OCI-LY1 (cell line): Measurements from ENCODE around the gene MAST3.
A peak's percentile ranks its signal among the peaks of the same experiment; 100 is the strongest.

ENCODE experiments used
- H2AFZ ChIP-seq: fragments of 200-600 bp; sonication (generic), shearing (Covaris generic); 2 replicates; pipeline ENCODE4 v1.6.0; 2014; ENCODE audit warnings: antibody characterized with exemption, mild to moderate bottlenecking, low read length
- H3F3A ChIP-seq: fragments of 200-600 bp; sonication (generic), shearing (Covaris generic); 2 replicates; pipeline ENCODE4 v1.6.0; 2014; ENCODE audit warnings: mild to moderate bottlenecking, antibody characterized with exemption, low read length, moderate library complexity; ENCODE audit not compliant: insufficient read depth
- H3K27ac ChIP-seq: fragments of 200-600 bp; sonication (generic); 2 replicates; pipeline ENCODE4 v1.5.1; 2014; ENCODE audit warnings: low read length, mixed run types, mild to moderate bottlenecking, low read depth; ENCODE audit not compliant: poor library complexity, severe bottlenecking
- H3K27me3 ChIP-seq: fragments of 200-600 bp; sonication (generic); 2 replicates; pipeline ENCODE4 v1.6.0; 2014; ENCODE audit warnings: antibody characterized with exemption, mild to moderate bottlenecking, low read length, moderate library complexity; ENCODE audit not compliant: insufficient read depth
- H3K36me3 ChIP-seq: fragments of 200-600 bp; sonication (generic); 2 replicates; pipeline ENCODE4 v1.6.1; 2014; ENCODE audit warnings: mild to moderate bottlenecking, antibody characterized with exemption, low read length, moderate library complexity, mixed read lengths; ENCODE audit not compliant: insufficient read depth
- H3K4me1 ChIP-seq: fragments of 200-600 bp; sonication (generic); 2 replicates; pipeline ENCODE4 v1.5.1; 2014; ENCODE audit warnings: mild to moderate bottlenecking, low read length, moderate library complexity; ENCODE audit not compliant: insufficient read depth, severe bottlenecking
- H3K4me2 ChIP-seq: fragments of 200-600 bp; sonication (generic), shearing (Covaris generic); 2 replicates; pipeline ENCODE4 v1.6.1; 2014; ENCODE audit warnings: low read length
- H3K4me3 ChIP-seq: fragments of 200-600 bp; sonication (generic); 2 replicates; pipeline ENCODE4 v1.5.1; 2014; ENCODE audit warnings: low read length, low read depth, mild to moderate bottlenecking, mixed read lengths; ENCODE audit not compliant: poor library complexity, severe bottlenecking
- H3K79me2 ChIP-seq: fragments of 200-600 bp; shearing (Covaris generic); 2 replicates; pipeline ENCODE4 v1.6.1; 2016; ENCODE audit warnings: mixed run types, low read length, mixed read lengths; ENCODE audit not compliant: insufficient read depth
- H3K9ac ChIP-seq: fragments of 200-600 bp; sonication (generic), shearing (Covaris generic); 2 replicates; pipeline ENCODE4 v1.6.1; 2014; ENCODE audit warnings: mild to moderate bottlenecking, low read length, mixed read lengths
- H3K9me2 ChIP-seq: fragments of 200-600 bp; sonication (generic), shearing (Covaris generic); 2 replicates; pipeline ENCODE4 v1.6.1; 2014; ENCODE audit warnings: low read depth, mild to moderate bottlenecking, low read length, mixed read lengths
- H3K9me3 ChIP-seq: fragments of 200-600 bp; shearing (Covaris generic); 2 replicates; pipeline ENCODE4 v1.6.1; 2014; ENCODE audit warnings: low read length, mixed read lengths
- H4K20me1 ChIP-seq: fragments of 200-600 bp; sonication (generic), shearing (Covaris generic); 2 replicates; pipeline ENCODE4 v1.6.0; 2016; ENCODE audit warnings: mild to moderate bottlenecking, low read length; ENCODE audit not compliant: insufficient read depth
- CTCF ChIP-seq: fragments of 200-600 bp; sonication (generic), shearing (Covaris generic); IDR thresholded peaks from 2 replicates; pipeline ENCODE4 v1.5.1; 2017; ENCODE audit warnings: mild to moderate bottlenecking, antibody characterized with exemption, low read length, moderate library complexity, mixed read lengths
- EZH2 ChIP-seq: fragments of 200-600 bp; sonication (generic), shearing (Covaris generic); IDR thresholded peaks from 2 replicates; pipeline ENCODE4 v1.8.0; 2017; ENCODE audit warnings: borderline replicate concordance, mixed run types, mild to moderate bottlenecking, antibody characterized with exemption, low read length, moderate library complexity, mixed read lengths

The MAST3 gene

DNA sequence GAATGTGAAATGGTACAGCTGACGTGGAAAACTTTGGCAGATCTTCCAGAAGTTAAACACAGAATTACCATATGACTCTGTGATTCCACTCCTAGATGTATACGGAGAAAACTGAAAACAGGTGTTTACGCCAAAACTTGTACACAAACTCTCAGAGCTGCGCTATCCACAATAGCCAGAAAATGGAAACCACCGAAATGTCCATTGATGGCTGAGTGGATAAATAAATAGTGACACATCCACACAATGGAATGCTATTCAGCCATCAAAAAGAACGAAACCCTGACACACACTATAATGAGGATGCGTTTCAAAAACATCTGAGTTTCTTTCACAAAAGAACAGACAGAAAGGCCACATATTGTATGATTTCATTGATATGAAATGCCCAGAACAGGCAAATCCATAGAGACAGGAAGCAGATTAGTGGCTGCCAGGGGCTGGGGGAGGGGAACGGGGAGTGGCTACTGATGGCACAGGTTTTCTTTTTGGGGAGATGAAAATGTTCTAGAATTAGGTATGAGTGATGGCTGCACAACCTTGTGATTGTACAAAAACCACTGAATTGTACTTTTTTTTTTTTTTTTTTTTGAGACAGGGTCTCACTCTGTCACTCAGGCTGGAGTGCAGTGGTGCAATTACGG lies 43.9 kb upstream of the MAST3 start:
- Histone ChIP-seq H3K79me2 (no peaks in the 10 kb centered on the region), H3K4me2 (no peak overlapping the region), H3K9me3 (no peaks in the 10 kb centered on the region), H3K27ac (peak overlapping the region; percentile 3), H4K20me1 (no peaks in the 10 kb centered on the region), H3K36me3 (no peaks in the 10 kb centered on the region), H3K4me1 (peaks cover 20% of the 10 kb centered on the region), H3K4me3 (no peak overlapping the region), H3K9me2 (no peaks in the 10 kb centered on the region), H3K9ac (no peak overlapping the region), H2AFZ (no peak overlapping the region), H3K27me3 (no peaks in the 10 kb centered on the region), H3F3A (no peaks in the 10 kb centered on the region)
- TF ChIP-seq CTCF (no peak), EZH2 (no peak)

DNA sequence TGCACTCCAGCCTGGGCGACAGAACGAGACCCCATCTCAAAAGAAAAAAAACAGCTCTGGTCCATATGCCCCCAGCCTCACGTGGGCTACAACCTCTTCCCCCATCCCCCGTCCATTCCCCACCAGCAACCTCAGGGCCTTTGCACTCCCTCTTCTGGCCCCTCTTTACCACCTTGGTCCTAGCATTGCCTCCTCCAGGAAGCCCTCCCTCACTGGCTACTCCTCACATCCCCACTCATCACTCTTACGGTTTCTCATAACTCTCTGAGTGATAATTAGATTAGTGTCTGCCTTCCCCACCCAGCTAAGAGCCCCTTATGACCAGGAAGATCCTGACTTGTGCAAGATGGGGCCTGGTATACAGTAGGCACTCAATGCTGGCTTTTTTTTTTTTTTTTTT lies 41.6 kb upstream of the MAST3 start:
- H3K36me3 ChIP-seq, result no peaks in the 10 kb centered on the region
- H3K27ac ChIP-seq, result no peak overlapping the region
- H3K4me2 ChIP-seq, result no peak overlapping the region
- no peaks in the 10 kb centered on the region for H3K27me3 ChIP-seq
- no peak overlapping the region for H2AFZ ChIP-seq
- H3K9me3 ChIP-seq, result no peaks in the 10 kb centered on the region
- no peaks in the 10 kb centered on the region for H3K9me2 ChIP-seq
- no peaks in the 10 kb centered on the region for H4K20me1 ChIP-seq
- TF ChIP-seq CTCF (no peak), EZH2 (no peak)
- no peak overlapping the region for H3K9ac ChIP-seq
- no peak overlapping the region for H3K4me3 ChIP-seq
- no peaks in the 10 kb centered on the region for H3F3A ChIP-seq
- peaks cover 19% of the 10 kb centered on the region for H3K4me1 ChIP-seq
- no peaks in the 10 kb centered on the region for H3K79me2 ChIP-seq

GRCh38 chr19:18057557-18057956 lies 40.0 kb upstream of the MAST3 start:
- no peaks in the 10 kb centered on the region for H3K9me3 ChIP-seq
- no peaks in the 10 kb centered on the region for H4K20me1 ChIP-seq
- H3K79me2 ChIP-seq, result no peaks in the 10 kb centered on the region
- no peak for TF ChIP-seq EZH2
- no peak for TF ChIP-seq CTCF
- no peaks in the 10 kb centered on the region for H3K36me3 ChIP-seq
- no peaks in the 10 kb centered on the region for H3K9me2 ChIP-seq
- no peak overlapping the region for H2AFZ ChIP-seq
- no peaks in the 10 kb centered on the region for H3F3A ChIP-seq
- H3K27me3 ChIP-seq, result no peaks in the 10 kb centered on the region
- H3K4me3 ChIP-seq, result no peak overlapping the region
- H3K4me1 ChIP-seq, result peaks cover 13% of the 10 kb centered on the region
- peak overlapping the region; percentile 71 for H3K27ac ChIP-seq
- H3K4me2 ChIP-seq, result 0 out of 2 replicates have a peak overlapping the region, but pooled peaks have one; percentile 64
- no peak overlapping the region; the same call in 1 of the 2 replicates for H3K9ac ChIP-seq
